SKM-1 (cell line): ENCODE measurements around the gene CEACAM7.

Experiments
- DNase-seq: peaks from one replicate; lab custom pipeline; 2025; ENCODE audit not compliant: unreplicated experiment; lab: John Stamatoyannopoulos, UW

The CEACAM7 gene

DNA sequence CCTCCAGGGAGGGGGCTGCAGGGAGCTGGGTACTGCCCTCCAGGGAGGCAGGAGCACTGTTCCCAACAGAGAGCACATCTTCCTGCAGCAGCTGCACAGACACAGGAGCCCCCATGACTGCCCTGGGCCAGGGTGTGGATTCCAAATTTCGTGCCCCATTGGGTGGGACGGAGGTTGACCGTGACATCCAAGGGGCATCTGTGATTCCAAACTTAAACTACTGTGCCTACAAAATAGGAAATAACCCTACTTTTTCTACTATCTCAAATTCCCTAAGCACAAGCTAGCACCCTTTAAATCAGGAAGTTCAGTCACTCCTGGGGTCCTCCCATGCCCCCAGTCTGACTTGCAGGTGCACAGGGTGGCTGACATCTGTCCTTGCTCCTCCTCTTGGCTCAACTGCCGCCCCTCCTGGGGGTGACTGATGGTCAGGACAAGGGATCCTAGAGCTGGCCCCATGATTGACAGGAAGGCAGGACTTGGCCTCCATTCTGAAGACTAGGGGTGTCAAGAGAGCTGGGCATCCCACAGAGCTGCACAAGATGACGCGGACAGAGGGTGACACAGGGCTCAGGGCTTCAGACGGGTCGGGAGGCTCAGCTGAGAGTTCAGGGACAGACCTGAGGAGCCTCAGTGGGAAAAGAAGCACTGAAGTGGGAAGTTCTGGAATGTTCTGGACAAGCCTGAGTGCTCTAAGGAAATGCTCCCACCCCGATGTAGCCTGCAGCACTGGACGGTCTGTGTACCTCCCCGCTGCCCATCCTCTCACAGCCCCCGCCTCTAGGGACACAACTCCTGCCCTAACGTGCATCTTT lies 12.5 kb upstream of the CEACAM7 start:
- no peak for DNase-seq

GRCh38 chr19:41699968-41700323 lies 11.9 kb upstream of the CEACAM7 start:
- DNase-seq: no peak

GRCh38 chr19:41699231-41699967 lies 11.3 kb upstream of the CEACAM7 start:
- DNase-seq: no peak

GRCh38 chr19:41698746-41699230 lies 10.7 kb upstream of the CEACAM7 start:
- peak; percentile 3 for DNase-seq

- no peak for DNase-seq
Observed at GRCh38 chr19:41697198-41697855, 9.3 kb upstream of the CEACAM7 start.

- DNase-seq: no peak
Observed at GRCh38 chr19:41696402-41697197, 8.5 kb upstream of the CEACAM7 start.

GRCh38 chr19:41695745-41696144 lies 7.7 kb upstream of the CEACAM7 start:
- DNase-seq: no peak

GRCh38 chr19:41694831-41695635 lies 7.0 kb upstream of the CEACAM7 start:
- no peak for DNase-seq

DNA sequence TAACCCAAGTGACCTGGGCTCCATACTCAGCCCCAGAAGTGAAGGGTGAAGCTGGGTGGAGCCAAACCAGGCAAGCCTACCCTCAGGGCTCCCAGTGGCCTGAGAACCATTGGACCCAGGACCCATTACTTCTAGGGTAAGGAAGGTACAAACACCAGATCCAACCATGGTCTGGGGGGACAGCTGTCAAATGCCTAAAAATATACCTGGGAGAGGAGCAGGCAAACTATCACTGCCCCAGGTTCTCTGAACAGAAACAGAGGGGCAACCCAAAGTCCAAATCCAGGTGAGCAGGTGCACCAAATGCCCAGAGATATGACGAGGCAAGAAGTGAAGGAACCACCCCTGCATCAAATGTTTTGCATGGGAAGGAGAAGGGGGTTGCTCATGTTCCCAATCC lies 6.1 kb upstream of the CEACAM7 start:
- no peak for DNase-seq

- DNase-seq: no peak
Observed at GRCh38 chr19:41691268-41691970, 3.3 kb upstream of the CEACAM7 start.

DNA sequence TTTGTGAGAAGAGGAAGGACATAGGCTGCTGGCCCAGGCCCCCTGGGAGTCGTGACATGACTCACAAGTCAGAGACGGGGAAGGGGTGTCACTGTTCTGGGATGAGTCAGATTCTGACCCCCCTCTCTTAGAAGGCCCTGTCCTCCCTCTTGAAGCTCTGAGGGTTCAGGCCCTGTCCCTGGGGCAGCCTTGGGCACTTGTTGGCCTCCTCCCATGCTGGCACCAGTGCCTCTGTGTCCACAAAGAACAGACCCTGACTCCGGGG lies 2.7 kb upstream of the CEACAM7 start:
- no peak for DNase-seq

DNA sequence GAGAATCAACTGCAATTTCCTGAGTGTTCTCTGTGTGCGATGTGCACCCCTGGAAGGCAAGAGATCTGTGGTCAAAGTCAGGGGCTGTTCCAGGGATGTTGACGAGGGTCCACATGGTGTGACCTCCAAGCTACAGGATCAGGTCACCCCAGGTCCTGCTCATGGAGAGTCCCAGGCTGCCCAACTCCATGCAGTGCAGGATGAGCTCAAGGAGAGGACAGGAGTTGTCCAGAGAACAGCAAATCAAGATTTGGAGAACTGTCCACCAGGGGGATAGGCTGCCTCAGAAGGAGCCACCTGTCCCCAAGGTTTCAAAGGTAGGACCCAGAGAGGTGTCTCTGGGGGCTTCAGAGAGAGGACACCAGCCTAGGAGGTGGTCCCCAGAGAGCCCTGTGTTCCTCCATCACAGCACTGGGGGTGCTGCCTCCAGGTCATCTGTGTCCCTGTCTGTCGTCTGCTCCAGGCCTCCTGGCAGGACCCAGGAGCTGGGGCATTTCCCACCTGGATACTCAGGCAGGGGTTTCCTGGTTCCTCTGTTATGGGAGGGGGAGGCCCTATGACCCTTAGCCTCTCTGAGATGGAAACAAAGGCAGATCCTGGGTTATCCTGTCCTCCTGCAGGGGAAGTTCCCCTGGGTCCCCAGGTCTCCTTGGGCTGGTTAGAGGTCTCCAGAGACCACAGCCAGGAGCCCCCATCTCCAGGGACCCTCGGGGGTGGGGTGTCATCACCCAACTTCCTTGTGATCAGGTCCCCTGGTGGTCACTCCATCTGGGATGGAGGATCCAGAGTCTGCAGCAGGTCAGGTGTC lies 2.1 kb upstream of the CEACAM7 start:
- DNase-seq: no peak

DNA sequence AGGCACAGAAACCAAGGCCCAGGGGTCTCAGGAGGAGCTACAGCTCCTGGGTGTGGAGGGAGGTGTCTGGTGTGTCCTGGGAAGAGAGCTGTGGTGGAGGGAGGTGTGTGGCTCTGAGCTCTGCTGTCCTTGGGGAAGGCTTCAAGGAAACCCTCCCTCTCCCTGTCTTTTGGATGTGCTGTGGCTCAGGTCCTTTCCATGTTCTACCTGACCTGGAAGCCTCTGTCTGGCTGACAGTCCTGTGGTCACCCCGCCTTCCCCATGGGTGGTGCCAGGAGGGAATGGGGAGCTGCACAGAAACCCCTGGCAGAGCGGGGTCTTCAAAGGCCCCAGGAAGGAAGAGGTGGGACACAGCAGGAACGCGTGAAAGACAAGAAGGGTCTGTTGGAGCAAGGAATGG lies 617 bp upstream of the CEACAM7 start:
- DNase-seq: no peak

GRCh38 chr19:41687419-41687818 lies 651 bp downstream of the CEACAM7 start:
- no peak for DNase-seq

DNA sequence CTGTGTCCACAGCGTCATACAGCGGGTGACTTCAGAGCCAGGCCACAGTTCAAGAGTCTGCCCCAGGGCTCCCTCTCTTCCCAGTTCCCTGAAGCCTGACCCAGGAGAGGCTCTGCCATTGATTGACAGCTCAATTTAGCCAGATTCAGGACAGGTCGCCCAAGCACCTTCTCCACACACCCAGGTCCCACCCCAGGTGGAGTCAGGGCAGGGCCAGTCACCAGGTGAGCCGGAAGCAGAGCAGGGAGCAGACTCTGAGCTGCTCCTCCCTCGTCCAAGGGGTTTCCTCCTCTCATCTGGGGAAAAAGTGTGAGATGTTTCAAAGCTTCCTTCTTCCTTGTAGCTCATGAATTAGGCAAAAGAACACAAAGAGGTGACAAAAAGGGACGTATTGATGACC lies 5.6 kb downstream of the CEACAM7 start:
- no peak for DNase-seq

DNA sequence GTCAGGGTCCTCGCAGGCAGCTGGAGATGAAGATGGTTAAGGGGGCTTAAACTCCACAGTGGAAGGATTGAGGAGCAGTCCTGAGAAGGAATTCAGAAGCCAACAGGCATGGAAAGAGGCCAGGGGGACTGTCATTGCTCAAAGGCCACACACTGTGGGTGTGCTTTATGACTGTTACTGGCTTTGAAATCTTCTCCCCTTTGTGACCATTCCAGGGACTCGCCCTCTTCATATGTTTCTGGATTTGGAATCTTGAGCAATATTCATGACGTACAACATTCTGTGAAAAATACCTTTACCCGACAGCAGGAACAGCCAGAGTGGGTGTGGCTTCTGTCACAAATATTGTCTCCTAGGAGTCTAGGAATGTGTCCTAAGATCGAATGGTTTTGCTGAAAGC lies 16.6 kb downstream of the CEACAM7 start:
- DNase-seq: no peak

- no peak for DNase-seq
Observed at GRCh38 chr19:41670755-41671154, 17.3 kb downstream of the CEACAM7 start.

- DNase-seq: no peak
Observed at GRCh38 chr19:41668315-41668714, 19.8 kb downstream of the CEACAM7 start.

GRCh38 chr19:41666075-41666474 lies 22.0 kb downstream of the CEACAM7 start:
- DNase-seq: no peak
